ENCODE data around the gene ZIC4.

The ZIC4 gene

GRCh38 chr3:147404800-147405230 lies 1.5 kb downstream of the ZIC4 start:
- ATAC-seq (replicated peaks) (no peak), DNase-seq (no peak)
- H3K4me3 Mint-ChIP-seq = no peak overlapping the region
- H3K27me3 Mint-ChIP-seq = peaks cover 72 to 92% of the 10 kb centered on the region in 2 donors
- H3K4me1 Mint-ChIP-seq = peaks cover 6 to 16% of the 10 kb centered on the region in 2 donors
- H3K36me3 Mint-ChIP-seq = peaks cover 10 to 16% of the 10 kb centered on the region in 2 donors
- H3K9me3 Mint-ChIP-seq = peaks cover 6 to 8% of the 10 kb centered on the region in 2 donors
- H3K27ac Mint-ChIP-seq = peak overlapping the region; percentile 57

GRCh38 chr3:147404000-147404799 lies 2.1 kb downstream of the ZIC4 start:
- Mint-ChIP-seq H3K36me3 (peaks cover 7 to 13% of the 10 kb centered on the region in 2 donors), H3K4me3 (no peak overlapping the region), H3K9me3 (peaks cover 6 to 8% of the 10 kb centered on the region in 2 donors), H3K27ac (no peak overlapping the region), H3K4me1 (peaks cover 6 to 12% of the 10 kb centered on the region in 2 donors), H3K27me3 (peaks cover 72 to 92% of the 10 kb centered on the region in 2 donors)
- DNase-seq = no peak
- no peak for ATAC-seq (replicated peaks)

GRCh38 chr3:147403511-147403910 lies 2.8 kb downstream of the ZIC4 start:
- H3K36me3 Mint-ChIP-seq = peaks cover 5 to 12% of the 10 kb centered on the region in 2 donors
- peaks cover 6% of the 10 kb centered on the region in 2 donors for H3K4me1 Mint-ChIP-seq
- peaks cover 69 to 91% of the 10 kb centered on the region in 2 donors for H3K27me3 Mint-ChIP-seq
- H3K4me3 Mint-ChIP-seq = no peak overlapping the region
- no peak overlapping the region for H3K27ac Mint-ChIP-seq
- peaks cover 6 to 8% of the 10 kb centered on the region in 2 donors for H3K9me3 Mint-ChIP-seq
- DNase-seq = no peak
- no peak for ATAC-seq (replicated peaks)

DNA sequence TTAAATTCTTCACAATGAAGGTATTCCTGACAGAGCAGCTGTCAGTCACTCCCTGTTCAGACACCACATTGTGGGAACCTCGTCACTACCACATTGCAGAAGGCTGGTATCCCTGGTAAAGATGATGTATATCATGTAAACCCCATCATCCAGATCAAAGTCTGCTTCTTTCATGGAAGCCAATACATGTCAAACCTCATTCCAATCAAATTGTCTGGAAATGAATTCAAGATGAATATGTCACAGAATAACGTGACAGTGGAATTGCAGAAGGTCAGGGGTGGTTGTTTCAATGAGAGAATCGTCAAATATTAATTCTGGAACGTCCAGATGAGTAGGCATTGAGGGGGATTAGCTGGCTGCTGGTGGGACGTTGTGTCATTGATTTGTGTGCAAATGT lies 4.2 kb downstream of the ZIC4 start:
- H3K27me3 Mint-ChIP-seq = peaks cover 67 to 93% of the 10 kb centered on the region in 2 donors
- peaks cover 4 to 11% of the 10 kb centered on the region in 2 donors for H3K9me3 Mint-ChIP-seq
- ATAC-seq (replicated peaks) (no peak), DNase-seq (no peak)
- H3K36me3 Mint-ChIP-seq = peaks cover 2 to 10% of the 10 kb centered on the region in 2 donors
- H3K4me1 Mint-ChIP-seq = peaks cover 9 to 11% of the 10 kb centered on the region in 2 donors
- no peak overlapping the region for H3K4me3 Mint-ChIP-seq
- H3K27ac Mint-ChIP-seq = no peak overlapping the region

DNA sequence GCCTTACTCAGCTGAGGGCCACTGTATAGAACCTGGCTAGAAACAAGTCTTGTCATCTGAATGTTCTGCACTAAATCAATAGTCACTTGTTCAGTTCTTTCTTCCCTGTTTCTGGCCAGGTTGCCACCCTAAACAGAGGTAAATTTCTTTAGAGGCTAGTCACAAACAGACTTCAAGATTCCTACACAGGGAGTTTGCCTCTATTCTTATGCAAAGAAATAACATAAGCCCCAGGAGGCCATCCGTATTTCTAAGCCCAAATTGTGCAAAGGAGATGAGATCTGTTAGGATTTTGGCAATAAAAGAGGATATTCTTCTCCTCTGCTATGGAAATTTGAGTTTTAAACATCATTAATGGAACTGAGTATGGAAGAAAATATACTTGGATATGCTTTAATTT lies 4.9 kb downstream of the ZIC4 start:
- Mint-ChIP-seq H3K36me3 (peaks cover 4 to 9% of the 10 kb centered on the region in 2 donors), H3K4me3 (no peak overlapping the region), H3K9me3 (peaks cover 6 to 11% of the 10 kb centered on the region in 2 donors), H3K27me3 (peaks cover 66 to 93% of the 10 kb centered on the region in 2 donors), H3K4me1 (peaks cover 9 to 12% of the 10 kb centered on the region in 2 donors), H3K27ac (no peak overlapping the region)
- no peak for ATAC-seq (replicated peaks)
- DNase-seq = no peak

- H3K36me3 Mint-ChIP-seq = peaks cover 4 to 9% of the 10 kb centered on the region in 2 donors
- ATAC-seq (replicated peaks) (no peak), DNase-seq (no peak)
- H3K4me1 Mint-ChIP-seq = peaks cover 9 to 12% of the 10 kb centered on the region in 2 donors
- H3K4me3 Mint-ChIP-seq = no peak overlapping the region
- H3K27me3 Mint-ChIP-seq = peaks cover 63 to 93% of the 10 kb centered on the region in 2 donors
- H3K27ac Mint-ChIP-seq = no peak overlapping the region
- peaks cover 7 to 11% of the 10 kb centered on the region in 2 donors for H3K9me3 Mint-ChIP-seq
These were observed 5.3 kb downstream of the ZIC4 start for GRCh38 chr3:147400999-147401398.

- DNase-seq (no peak), ATAC-seq (replicated peaks) (no peak)
- H3K27ac Mint-ChIP-seq = no peak overlapping the region
- peaks cover 9 to 12% of the 10 kb centered on the region in 2 donors for H3K4me1 Mint-ChIP-seq
- H3K36me3 Mint-ChIP-seq = peaks cover 4 to 9% of the 10 kb centered on the region in 2 donors
- H3K4me3 Mint-ChIP-seq = no peak overlapping the region
- H3K27me3 Mint-ChIP-seq = peaks cover 62 to 93% of the 10 kb centered on the region in 2 donors
- peaks cover 7 to 11% of the 10 kb centered on the region in 2 donors for H3K9me3 Mint-ChIP-seq
These were observed 6.2 kb downstream of the ZIC4 start for GRCh38 chr3:147400111-147400510.

DNA sequence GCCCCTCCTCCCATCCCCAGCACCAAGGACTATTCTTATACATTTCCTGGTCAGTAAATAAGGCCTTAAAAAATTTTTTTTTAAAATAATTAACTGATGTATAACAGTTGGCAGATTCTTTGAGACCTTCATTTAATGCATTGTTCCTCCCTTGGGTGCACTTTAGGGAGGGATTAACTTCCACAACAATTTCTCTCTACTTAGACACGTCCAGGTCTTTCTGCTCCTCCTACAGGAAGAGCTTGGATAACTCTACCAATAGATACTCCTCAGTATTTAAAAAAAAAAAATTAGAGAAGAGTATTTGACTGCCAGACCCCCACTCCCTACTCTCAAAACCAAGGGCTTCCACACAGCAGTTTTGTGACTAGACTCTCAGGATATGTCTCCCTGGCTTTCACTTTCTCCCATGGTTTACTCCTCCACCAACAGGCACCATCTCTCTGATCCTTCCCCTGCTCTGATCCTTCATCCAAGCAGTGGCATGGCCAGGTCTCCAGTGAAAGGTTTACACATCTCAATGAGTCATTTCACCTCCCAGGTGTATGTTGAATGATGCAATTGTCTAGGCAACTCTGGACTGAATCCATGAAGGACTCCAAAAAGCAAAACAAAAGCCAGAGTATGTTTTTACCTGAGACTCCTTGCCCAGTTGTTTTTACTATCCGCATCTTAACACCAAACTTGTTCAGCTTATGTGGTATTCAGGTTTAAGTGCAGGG lies 7.4 kb downstream of the ZIC4 start:
- H3K36me3 Mint-ChIP-seq = peaks cover 3 to 11% of the 10 kb centered on the region in 2 donors
- H3K27ac Mint-ChIP-seq = no peak overlapping the region
- H3K27me3 Mint-ChIP-seq = peaks cover 62 to 93% of the 10 kb centered on the region in 2 donors
- DNase-seq (no peak), ATAC-seq (replicated peaks) (no peak)
- H3K4me1 Mint-ChIP-seq = peaks cover 12% of the 10 kb centered on the region in 2 donors
- H3K9me3 Mint-ChIP-seq = peaks cover 8 to 11% of the 10 kb centered on the region in 2 donors
- H3K4me3 Mint-ChIP-seq = no peak overlapping the region

GRCh38 chr3:147397875-147398812 lies 8.2 kb downstream of the ZIC4 start:
- ATAC-seq (replicated peaks) = no peak
- Mint-ChIP-seq H3K4me3 (peak overlapping the region; percentile 10 to 28), H3K27me3 (peaks cover 61 to 93% of the 10 kb centered on the region in 2 donors), H3K27ac (peak overlapping the region; percentile 31), H3K36me3 (peaks cover 3 to 13% of the 10 kb centered on the region in 2 donors), H3K9me3 (peaks cover 8 to 11% of the 10 kb centered on the region in 2 donors), H3K4me1 (peaks cover 12 to 13% of the 10 kb centered on the region in 2 donors)
- no peak for DNase-seq

GRCh38 chr3:147397155-147397874 lies 9.0 kb downstream of the ZIC4 start:
- peaks cover 8 to 9% of the 10 kb centered on the region in 2 donors for H3K9me3 Mint-ChIP-seq
- no peak for ATAC-seq (replicated peaks)

GRCh38 chr3:147396712-147397046 lies 9.7 kb downstream of the ZIC4 start:
- DNase-seq (no peak), ATAC-seq (replicated peaks) (no peak)
- Mint-ChIP-seq H3K4me1 (peaks cover 12 to 13% of the 10 kb centered on the region in 2 donors), H3K36me3 (peaks cover 3 to 13% of the 10 kb centered on the region in 2 donors), H3K27me3 (peaks cover 60 to 97% of the 10 kb centered on the region in 2 donors), H3K27ac (no peak overlapping the region), H3K9me3 (peaks cover 6 to 8% of the 10 kb centered on the region in 2 donors), H3K4me3 (peak overlapping the region in 1 of 2 donors; percentile 32)

More at GRCh38 chr3:147397155-147397874, 9.0 kb downstream of the ZIC4 start:
- Mint-ChIP-seq H3K36me3 (peaks cover 3 to 13% of the 10 kb centered on the region in 2 donors), H3K27ac (peak overlapping the region; percentile 85), H3K4me1 (peaks cover 12 to 13% of the 10 kb centered on the region in 2 donors), H3K4me3 (peak overlapping the region in 1 of 2 donors; percentile 10), H3K27me3 (peaks cover 63 to 95% of the 10 kb centered on the region in 2 donors)
- no peak for DNase-seq

- Mint-ChIP-seq H3K36me3 (peaks cover 6 to 15% of the 10 kb centered on the region in 2 donors), H3K9me3 (peaks cover 6 to 8% of the 10 kb centered on the region in 2 donors), H3K4me3 (peak overlapping the region in 1 of 2 donors; percentile 32), H3K27me3 (peaks cover 63 to 97% of the 10 kb centered on the region in 2 donors), H3K4me1 (peaks cover 12 to 15% of the 10 kb centered on the region in 2 donors), H3K27ac (peak overlapping the region; percentile 31)
- no peak for DNase-seq
- ATAC-seq (replicated peaks) = no peak
These were observed 10.2 kb downstream of the ZIC4 start for GRCh38 chr3:147395899-147396711.

Measured in stimulated activated naive B cell treated with anti-CD40 and anti-IgM and Interleukin-4, amounts not matched to agents 10 μg/mL and 1 μg/mL and 100 μg/mL, for 72 hours (primary cell).